ENCODE results near the gene CHTF18. TPM values are rescaled to one million over a fixed set of nuclear protein-coding genes. Genes with fewer than 3 reads are reported as not detected.

CHTF18 gene
- total RNA-seq, 1 donor: 8.8 TPM

DNA sequence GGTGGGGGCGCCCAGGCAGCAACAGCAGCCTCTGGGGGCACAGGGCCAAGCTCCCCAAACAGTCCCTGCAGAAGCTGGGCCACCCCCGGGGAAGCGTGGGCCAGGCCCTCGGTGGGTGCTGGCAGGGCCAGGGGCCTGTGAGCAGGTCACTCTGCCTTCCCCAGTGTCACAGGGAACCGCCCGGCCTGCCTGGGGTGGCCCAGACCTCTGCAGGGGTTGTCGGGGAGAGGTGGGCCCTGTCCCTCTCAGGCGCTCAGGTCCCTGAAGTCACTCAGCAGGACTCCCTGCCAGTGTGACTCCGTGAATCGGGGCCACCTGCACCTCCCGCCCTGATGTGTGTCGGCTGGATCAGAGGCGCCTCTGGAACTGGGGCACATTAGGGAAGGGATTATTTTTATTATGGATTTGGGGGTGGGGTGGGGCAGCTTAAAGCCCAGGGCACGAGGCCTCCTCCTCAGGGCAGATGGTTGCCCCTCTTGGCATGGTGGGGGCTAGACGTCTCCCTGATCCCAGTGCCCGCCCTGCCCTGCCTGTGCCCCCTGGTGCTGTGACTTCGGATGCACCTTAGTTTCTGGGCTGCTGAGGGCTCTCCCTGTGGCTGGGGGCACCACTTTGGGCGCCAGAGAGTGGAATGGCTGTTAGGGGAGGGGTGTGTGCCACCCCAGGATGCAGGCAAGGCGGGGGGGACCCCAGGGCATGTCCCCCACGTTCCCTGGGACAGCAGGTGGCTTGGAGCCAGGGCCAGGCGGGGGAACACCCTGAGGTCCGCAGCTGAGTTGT, 13.4 kb downstream of the CHTF18 start:
- no peak overlapping the region for H3K4me3 ChIP-seq (ENCODE audit: low read length)
- peaks cover 2% of the 10 kb centered on the region for H3K27me3 ChIP-seq (ENCODE audit: insufficient read depth, low read length)
- peaks cover 6% of the 10 kb centered on the region for H3K4me1 ChIP-seq (ENCODE audit: insufficient read depth, low read length)
- no peaks in the 10 kb centered on the region for H3K9me3 ChIP-seq (ENCODE audit: low read depth, low read length)

DNA sequence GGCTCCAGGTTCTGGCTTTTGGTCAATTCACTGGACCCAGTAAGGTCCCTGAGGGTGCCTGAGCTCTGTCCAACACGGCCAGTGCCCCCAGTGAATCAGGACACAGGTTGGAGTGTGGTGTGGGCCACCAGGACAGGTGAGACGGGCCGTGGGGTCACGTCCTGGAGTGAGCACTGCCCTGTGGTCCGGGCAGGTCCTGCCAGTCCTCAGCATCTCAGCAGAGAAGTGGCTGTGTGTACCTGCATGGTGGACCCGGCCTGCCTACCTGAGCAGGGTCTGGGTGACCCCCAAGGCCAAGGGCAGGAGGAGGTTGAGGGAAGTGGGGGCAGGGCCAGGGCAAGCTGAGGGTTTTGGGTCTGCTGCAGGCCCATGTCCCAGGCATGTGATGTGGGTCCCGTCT, 14.0 kb downstream of the CHTF18 start:
- Histone ChIP-seq H3K4me1 (ENCODE audit: insufficient read depth, low read length) (peaks cover 8% of the 10 kb centered on the region), H3K9me3 (ENCODE audit: low read depth, low read length) (no peaks in the 10 kb centered on the region), H3K4me3 (ENCODE audit: low read length) (no peak overlapping the region), H3K27me3 (ENCODE audit: insufficient read depth, low read length) (peaks cover 2% of the 10 kb centered on the region)

GRCh38 chr16:802914-803753, 14.7 kb downstream of the CHTF18 start:
- peaks cover 8% of the 10 kb centered on the region for H3K4me1 ChIP-seq (ENCODE audit: insufficient read depth, low read length)
- no peak overlapping the region for H3K4me3 ChIP-seq (ENCODE audit: low read length)
- H3K9me3 ChIP-seq (ENCODE audit: low read depth, low read length): no peaks in the 10 kb centered on the region
- peaks cover 2% of the 10 kb centered on the region for H3K27me3 ChIP-seq (ENCODE audit: insufficient read depth, low read length)

DNA sequence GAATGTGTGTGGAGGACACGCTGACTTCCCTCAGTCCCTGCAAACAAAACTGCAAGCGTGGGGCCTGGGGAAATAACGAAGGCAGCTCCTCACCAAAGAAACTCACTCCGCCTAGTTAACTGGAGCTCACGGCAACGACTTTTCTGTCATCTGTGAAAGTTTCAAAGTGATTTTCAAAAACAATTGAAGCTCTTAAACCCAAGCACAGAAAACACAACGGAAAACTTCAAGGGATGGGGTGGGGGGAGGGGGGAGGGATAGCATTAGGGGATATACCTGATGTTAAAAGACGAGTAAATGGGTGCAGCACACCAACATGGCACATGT, 15.3 kb downstream of the CHTF18 start:
- H3K4me1 ChIP-seq (ENCODE audit: insufficient read depth, low read length): peaks cover 13% of the 10 kb centered on the region

GRCh38 chr16:804193-805048, 16.0 kb downstream of the CHTF18 start:
- Histone ChIP-seq H3K9me3 (ENCODE audit: low read depth, low read length) (no peaks in the 10 kb centered on the region), H3K4me1 (ENCODE audit: insufficient read depth, low read length) (peaks cover 14% of the 10 kb centered on the region), H3K27me3 (ENCODE audit: insufficient read depth, low read length) (peaks cover 2% of the 10 kb centered on the region), H3K4me3 (ENCODE audit: low read length) (no peak overlapping the region)

More for the DNA sequence above, 15.3 kb downstream of the CHTF18 start:
- Histone ChIP-seq H3K9me3 (ENCODE audit: low read depth, low read length) (no peaks in the 10 kb centered on the region), H3K4me3 (ENCODE audit: low read length) (no peak overlapping the region), H3K27me3 (ENCODE audit: insufficient read depth, low read length) (peaks cover 2% of the 10 kb centered on the region)

GRCh38 chr16:805474-805873, 17.1 kb downstream of the CHTF18 start:
- H3K4me3 ChIP-seq (ENCODE audit: low read length): no peak overlapping the region
- no peaks in the 10 kb centered on the region for H3K9me3 ChIP-seq (ENCODE audit: low read depth, low read length)
- H3K27me3 ChIP-seq (ENCODE audit: insufficient read depth, low read length): peaks cover 2% of the 10 kb centered on the region
- H3K4me1 ChIP-seq (ENCODE audit: insufficient read depth, low read length): peaks cover 14% of the 10 kb centered on the region

- no peaks in the 10 kb centered on the region for H3K27me3 ChIP-seq (ENCODE audit: insufficient read depth, low read length)
- H3K9me3 ChIP-seq (ENCODE audit: low read depth, low read length): no peaks in the 10 kb centered on the region
- H3K4me1 ChIP-seq (ENCODE audit: insufficient read depth, low read length): peaks cover 14% of the 10 kb centered on the region
- peak overlapping the region; percentile 67 for H3K4me3 ChIP-seq (ENCODE audit: low read length)
These were observed 19.1 kb downstream of the CHTF18 start for GRCh38 chr16:807347-808084.

GRCh38 chr16:808085-808386, 19.6 kb downstream of the CHTF18 start:
- Histone ChIP-seq H3K9me3 (ENCODE audit: low read depth, low read length) (no peaks in the 10 kb centered on the region), H3K4me1 (ENCODE audit: insufficient read depth, low read length) (peaks cover 14% of the 10 kb centered on the region), H3K27me3 (ENCODE audit: insufficient read depth, low read length) (peaks cover 3% of the 10 kb centered on the region), H3K4me3 (ENCODE audit: low read length) (peak overlapping the region; percentile 67)

GRCh38 chr16:813204-813915, 24.9 kb downstream of the CHTF18 start:
- Histone ChIP-seq H3K9me3 (ENCODE audit: low read depth, low read length) (no peaks in the 10 kb centered on the region), H3K27me3 (ENCODE audit: insufficient read depth, low read length) (peaks cover 20% of the 10 kb centered on the region), H3K4me1 (ENCODE audit: insufficient read depth, low read length) (peaks cover 4% of the 10 kb centered on the region), H3K4me3 (ENCODE audit: low read length) (no peak overlapping the region)

DNA sequence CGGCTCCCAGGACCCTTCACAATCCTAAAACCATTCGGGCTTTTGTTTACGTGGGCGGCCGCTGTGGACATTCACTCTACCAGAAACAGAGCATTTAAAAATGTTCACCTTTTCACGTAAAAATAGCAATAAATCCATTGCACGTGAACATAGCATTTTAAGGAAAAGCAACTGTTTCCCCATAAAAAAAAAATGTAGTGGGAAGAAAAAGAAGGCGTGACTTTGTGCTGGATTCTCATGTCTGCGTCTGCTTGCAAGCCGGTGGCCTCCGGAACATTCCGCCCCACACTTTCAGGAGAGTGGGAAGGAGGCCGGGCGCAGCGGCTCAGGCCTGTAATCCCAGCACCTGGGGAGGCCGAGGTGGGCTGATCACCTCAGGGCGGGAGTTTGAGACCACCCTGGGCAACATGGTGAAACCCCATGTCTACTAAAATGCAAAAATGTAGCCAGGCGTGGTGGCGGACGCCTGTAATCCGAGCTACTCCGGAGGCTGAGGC, 25.5 kb downstream of the CHTF18 start:
- Histone ChIP-seq H3K4me3 (ENCODE audit: low read length) (no peak overlapping the region), H3K27me3 (ENCODE audit: insufficient read depth, low read length) (peaks cover 26% of the 10 kb centered on the region), H3K9me3 (ENCODE audit: low read depth, low read length) (no peaks in the 10 kb centered on the region), H3K4me1 (ENCODE audit: insufficient read depth, low read length) (no peaks in the 10 kb centered on the region)

GRCh38 chr16:814974-815373, 26.6 kb downstream of the CHTF18 start:
- no peaks in the 10 kb centered on the region for H3K9me3 ChIP-seq (ENCODE audit: low read depth, low read length)
- H3K4me3 ChIP-seq (ENCODE audit: low read length): no peak overlapping the region
- H3K27me3 ChIP-seq (ENCODE audit: insufficient read depth, low read length): peaks cover 35% of the 10 kb centered on the region
- H3K4me1 ChIP-seq (ENCODE audit: insufficient read depth, low read length): peaks cover 5% of the 10 kb centered on the region

- Histone ChIP-seq H3K4me1 (ENCODE audit: insufficient read depth, low read length) (peaks cover 5% of the 10 kb centered on the region), H3K27me3 (ENCODE audit: insufficient read depth, low read length) (peaks cover 35% of the 10 kb centered on the region), H3K4me3 (ENCODE audit: low read length) (no peak overlapping the region), H3K9me3 (ENCODE audit: low read depth, low read length) (no peaks in the 10 kb centered on the region)
These were observed 27.4 kb downstream of the CHTF18 start for GRCh38 chr16:815861-816260.

GRCh38 chr16:817001-817906, 28.8 kb downstream of the CHTF18 start:
- no peak overlapping the region for H3K4me3 ChIP-seq (ENCODE audit: low read length)
- H3K4me1 ChIP-seq (ENCODE audit: insufficient read depth, low read length): peaks cover 5% of the 10 kb centered on the region
- H3K27me3 ChIP-seq (ENCODE audit: insufficient read depth, low read length): peaks cover 35% of the 10 kb centered on the region
- no peaks in the 10 kb centered on the region for H3K9me3 ChIP-seq (ENCODE audit: low read depth, low read length)

Measured in mononuclear cell (primary cell).